Measurements from ENCODE around the gene APOLD1.

APOLD1 gene

GRCh38 chr12:12774791-12775190 lies 10.7 kb upstream of the APOLD1 start:
- Histone ChIP-seq H3K4me3 (replicated peaks; ENCODE audit: insufficient read depth, low read length) (no peak overlapping the region), H3K27ac (replicated peaks) (no peak overlapping the region), H3K27me3 (ENCODE audit: insufficient read depth, poor library complexity, severe bottlenecking) (no peaks in the 10 kb centered on the region)
- no peak for DNase-seq (ENCODE audit: low read depth in 1 of 2, low spot score in 1 of 2)
- TF ChIP-seq CTCF (IDR thresholded peaks at IDR 0.05; ENCODE audit: insufficient read depth, low read length) (no peak), GABPA (IDR thresholded peaks at IDR 0.05; ENCODE audit: low read depth) (no peak), SPI1 (IDR thresholded peaks at IDR 0.05; ENCODE audit: borderline replicate concordance, low read depth) (no peak), POLR2AphosphoS5 (IDR thresholded peaks at IDR 0.05; ENCODE audit: low read depth) (no peak)
- TF ChIP-seq, protein P1, sequence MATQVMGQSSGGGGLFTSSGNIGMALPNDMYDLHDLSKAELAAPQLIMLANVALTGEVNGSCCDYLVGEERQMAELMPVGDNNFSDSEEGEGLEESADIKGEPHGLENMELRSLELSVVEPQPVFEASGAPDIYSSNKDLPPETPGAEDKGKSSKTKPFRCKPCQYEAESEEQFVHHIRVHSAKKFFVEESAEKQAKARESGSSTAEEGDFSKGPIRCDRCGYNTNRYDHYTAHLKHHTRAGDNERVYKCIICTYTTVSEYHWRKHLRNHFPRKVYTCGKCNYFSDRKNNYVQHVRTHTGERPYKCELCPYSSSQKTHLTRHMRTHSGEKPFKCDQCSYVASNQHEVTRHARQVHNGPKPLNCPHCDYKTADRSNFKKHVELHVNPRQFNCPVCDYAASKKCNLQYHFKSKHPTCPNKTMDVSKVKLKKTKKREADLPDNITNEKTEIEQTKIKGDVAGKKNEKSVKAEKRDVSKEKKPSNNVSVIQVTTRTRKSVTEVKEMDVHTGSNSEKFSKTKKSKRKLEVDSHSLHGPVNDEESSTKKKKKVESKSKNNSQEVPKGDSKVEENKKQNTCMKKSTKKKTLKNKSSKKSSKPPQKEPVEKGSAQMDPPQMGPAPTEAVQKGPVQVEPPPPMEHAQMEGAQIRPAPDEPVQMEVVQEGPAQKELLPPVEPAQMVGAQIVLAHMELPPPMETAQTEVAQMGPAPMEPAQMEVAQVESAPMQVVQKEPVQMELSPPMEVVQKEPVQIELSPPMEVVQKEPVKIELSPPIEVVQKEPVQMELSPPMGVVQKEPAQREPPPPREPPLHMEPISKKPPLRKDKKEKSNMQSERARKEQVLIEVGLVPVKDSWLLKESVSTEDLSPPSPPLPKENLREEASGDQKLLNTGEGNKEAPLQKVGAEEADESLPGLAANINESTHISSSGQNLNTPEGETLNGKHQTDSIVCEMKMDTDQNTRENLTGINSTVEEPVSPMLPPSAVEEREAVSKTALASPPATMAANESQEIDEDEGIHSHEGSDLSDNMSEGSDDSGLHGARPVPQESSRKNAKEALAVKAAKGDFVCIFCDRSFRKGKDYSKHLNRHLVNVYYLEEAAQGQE (IDR thresholded peaks at IDR 0.05; ENCODE audit: insufficient replicate concordance, low read depth), result no peak

- DNase-seq (ENCODE audit: low read depth in 1 of 2, low spot score in 1 of 2), result no peak
- no peak overlapping the region for H3K27ac ChIP-seq (replicated peaks)
- H3K27me3 ChIP-seq (ENCODE audit: insufficient read depth, poor library complexity, severe bottlenecking), result no peaks in the 10 kb centered on the region
- no peak for TF ChIP-seq SPI1 (IDR thresholded peaks at IDR 0.05; ENCODE audit: borderline replicate concordance, low read depth)
- no peak for TF ChIP-seq CTCF (IDR thresholded peaks at IDR 0.05; ENCODE audit: insufficient read depth, low read length)
- TF ChIP-seq POLR2AphosphoS5 (IDR thresholded peaks at IDR 0.05; ENCODE audit: low read depth), result no peak
- TF ChIP-seq, protein P1 (IDR thresholded peaks at IDR 0.05; ENCODE audit: insufficient replicate concordance, low read depth), result no peak
- no peak for TF ChIP-seq GABPA (IDR thresholded peaks at IDR 0.05; ENCODE audit: low read depth)
- no peak overlapping the region for H3K4me3 ChIP-seq (replicated peaks; ENCODE audit: insufficient read depth, low read length)
Observed at GRCh38 chr12:12776261-12776660, 9.2 kb upstream of the APOLD1 start.

GRCh38 chr12:12777092-12777491 lies 8.4 kb upstream of the APOLD1 start:
- Histone ChIP-seq H3K4me3 (replicated peaks; ENCODE audit: insufficient read depth, low read length) (no peak overlapping the region), H3K27me3 (ENCODE audit: insufficient read depth, poor library complexity, severe bottlenecking) (no peaks in the 10 kb centered on the region), H3K27ac (replicated peaks) (no peak overlapping the region)
- TF ChIP-seq POLR2AphosphoS5 (IDR thresholded peaks at IDR 0.05; ENCODE audit: low read depth) (no peak), GABPA (IDR thresholded peaks at IDR 0.05; ENCODE audit: low read depth) (no peak)
- DNase-seq (ENCODE audit: low read depth in 1 of 2, low spot score in 1 of 2), result no peak

- Histone ChIP-seq H3K27ac (replicated peaks) (no peak overlapping the region), H3K27me3 (ENCODE audit: insufficient read depth, poor library complexity, severe bottlenecking) (no peaks in the 10 kb centered on the region), H3K4me3 (replicated peaks; ENCODE audit: insufficient read depth, low read length) (no peak overlapping the region)
- TF ChIP-seq GABPA (IDR thresholded peaks at IDR 0.05; ENCODE audit: low read depth) (no peak), CTCF (IDR thresholded peaks at IDR 0.05; ENCODE audit: insufficient read depth, low read length) (no peak), SPI1 (IDR thresholded peaks at IDR 0.05; ENCODE audit: borderline replicate concordance, low read depth) (no peak), POLR2AphosphoS5 (IDR thresholded peaks at IDR 0.05; ENCODE audit: low read depth) (no peak)
- TF ChIP-seq, protein P1 (IDR thresholded peaks at IDR 0.05; ENCODE audit: insufficient replicate concordance, low read depth), result no peak
- DNase-seq (ENCODE audit: low read depth in 1 of 2, low spot score in 1 of 2), result no peak
Observed at GRCh38 chr12:12779007-12779406, 6.5 kb upstream of the APOLD1 start.

All from HL-60 (cell line).